HG03442 (cell line): Measurements from ENCODE around the gene MAP1LC3B.

Experiments used
- ATAC-seq: cut with Tn5 transposase; IDR thresholded peaks from one replicate; pipeline ENCODE4 v1.9.1; 2021; ENCODE audit warnings: mild to moderate bottlenecking, moderate library complexity; ENCODE audit not compliant: unreplicated experiment

Gene MAP1LC3B

GRCh38 chr16:87407511-87408112 is 15.5 kb downstream of the MAP1LC3B start:
- ATAC-seq: no peak

- ATAC-seq: no peak
These were observed 17.0 kb downstream of the MAP1LC3B start for GRCh38 chr16:87409153-87409552.

GRCh38 chr16:87409781-87410180 is 17.6 kb downstream of the MAP1LC3B start:
- ATAC-seq: no peak

GRCh38 chr16:87410530-87410929 is 18.4 kb downstream of the MAP1LC3B start:
- ATAC-seq: no peak

- no peak for ATAC-seq
These were observed 18.8 kb downstream of the MAP1LC3B start for GRCh38 chr16:87410968-87411367.

GRCh38 chr16:87411375-87412271 is 19.5 kb downstream of the MAP1LC3B start:
- no peak for ATAC-seq

DNA sequence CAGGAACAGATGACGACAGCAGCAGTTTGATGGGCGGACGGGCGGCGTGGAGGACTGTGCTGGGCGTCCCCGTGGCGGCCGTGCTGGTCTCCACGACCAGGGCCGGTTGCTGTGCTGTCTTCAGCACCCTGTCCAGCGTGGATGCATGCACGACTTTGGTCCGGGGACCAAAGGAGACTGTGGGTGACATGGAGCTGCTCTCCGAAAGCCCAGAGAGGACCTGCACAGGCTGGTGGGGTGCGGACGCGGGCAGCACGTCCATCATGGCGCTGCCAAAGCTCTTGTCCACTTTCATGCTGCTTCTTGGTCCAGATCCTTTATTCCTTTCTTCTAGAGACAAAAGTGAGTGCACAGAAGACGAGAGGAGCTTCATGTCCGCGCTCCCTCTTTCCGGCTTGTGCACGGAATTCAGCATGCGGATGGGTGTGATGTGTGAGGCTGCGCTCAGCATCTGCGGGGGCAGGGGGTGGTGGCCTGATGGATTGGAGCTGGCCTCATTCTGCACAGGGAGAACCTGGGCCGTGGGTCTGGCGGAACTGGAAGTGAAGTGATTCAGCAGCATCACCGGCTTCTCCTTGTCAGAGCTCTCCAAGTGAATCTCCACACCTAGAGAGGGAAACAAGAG is 20.3 kb downstream of the MAP1LC3B start:
- ATAC-seq: no peak

GRCh38 chr16:87412996-87413421 is 20.9 kb downstream of the MAP1LC3B start:
- ATAC-seq: no peak

DNA sequence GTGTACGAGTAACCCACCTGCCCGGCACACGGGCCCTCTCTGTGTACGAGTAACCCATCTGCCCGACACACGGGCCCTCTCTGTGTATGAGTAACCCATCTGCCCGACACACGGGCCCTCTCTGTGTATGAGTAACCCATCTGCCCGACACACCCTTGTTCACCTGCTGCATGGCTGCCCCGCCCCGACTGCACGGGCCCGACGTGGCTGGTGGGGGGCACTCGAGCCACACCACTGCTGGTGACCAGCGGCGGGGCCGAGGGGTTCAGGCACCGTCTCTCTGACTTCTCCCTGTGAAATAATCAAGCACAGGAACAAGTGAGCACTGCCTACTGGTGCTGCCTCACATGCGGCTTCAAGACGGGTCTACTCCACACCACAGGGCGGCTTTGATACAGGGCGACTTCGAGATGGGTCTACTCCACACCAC is 22.1 kb downstream of the MAP1LC3B start:
- no peak for ATAC-seq

DNA sequence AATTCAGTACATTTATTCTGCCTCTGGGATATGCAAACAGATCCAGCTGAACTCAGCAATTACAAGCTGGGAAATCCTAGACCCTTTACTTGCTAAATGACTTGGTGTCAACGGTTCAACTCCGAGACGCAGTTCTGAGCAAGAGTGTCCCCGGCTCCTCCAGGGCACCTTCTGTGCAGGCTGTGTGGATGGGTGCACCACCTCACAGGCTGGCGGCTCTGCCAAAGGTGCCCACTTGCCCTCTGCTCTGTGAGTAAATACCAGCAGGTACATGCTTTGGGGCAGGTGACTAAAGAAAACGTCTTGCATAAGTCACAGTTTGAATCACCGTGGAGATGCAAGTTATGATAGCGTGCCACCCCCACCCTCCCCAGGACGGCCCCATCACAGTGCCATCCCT is 23.3 kb downstream of the MAP1LC3B start:
- no peak for ATAC-seq

GRCh38 chr16:87416826-87417527 is 24.8 kb downstream of the MAP1LC3B start:
- ATAC-seq: no peak

- no peak for ATAC-seq
These were observed 25.4 kb downstream of the MAP1LC3B start for GRCh38 chr16:87417528-87417910.

GRCh38 chr16:87418216-87418615 is 26.1 kb downstream of the MAP1LC3B start:
- ATAC-seq: no peak

DNA sequence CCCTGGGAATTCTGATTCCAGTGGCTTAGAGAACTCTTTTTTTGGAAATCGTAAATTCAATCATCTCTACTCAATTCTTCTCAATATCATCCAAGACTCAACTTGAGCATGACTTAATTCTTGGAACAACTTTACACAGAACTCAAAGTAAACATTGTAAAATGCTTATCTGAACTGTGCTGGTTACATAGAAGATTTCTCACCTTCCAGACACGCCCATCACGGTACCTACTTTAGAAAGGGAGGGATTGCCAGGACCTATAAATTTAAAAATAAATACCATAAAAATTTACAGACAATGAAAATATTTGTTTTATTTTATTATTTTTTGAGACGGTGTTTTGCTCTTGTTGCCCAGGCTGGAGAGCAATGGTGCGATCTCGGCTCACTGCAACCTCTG is 26.5 kb downstream of the MAP1LC3B start:
- no peak for ATAC-seq

DNA sequence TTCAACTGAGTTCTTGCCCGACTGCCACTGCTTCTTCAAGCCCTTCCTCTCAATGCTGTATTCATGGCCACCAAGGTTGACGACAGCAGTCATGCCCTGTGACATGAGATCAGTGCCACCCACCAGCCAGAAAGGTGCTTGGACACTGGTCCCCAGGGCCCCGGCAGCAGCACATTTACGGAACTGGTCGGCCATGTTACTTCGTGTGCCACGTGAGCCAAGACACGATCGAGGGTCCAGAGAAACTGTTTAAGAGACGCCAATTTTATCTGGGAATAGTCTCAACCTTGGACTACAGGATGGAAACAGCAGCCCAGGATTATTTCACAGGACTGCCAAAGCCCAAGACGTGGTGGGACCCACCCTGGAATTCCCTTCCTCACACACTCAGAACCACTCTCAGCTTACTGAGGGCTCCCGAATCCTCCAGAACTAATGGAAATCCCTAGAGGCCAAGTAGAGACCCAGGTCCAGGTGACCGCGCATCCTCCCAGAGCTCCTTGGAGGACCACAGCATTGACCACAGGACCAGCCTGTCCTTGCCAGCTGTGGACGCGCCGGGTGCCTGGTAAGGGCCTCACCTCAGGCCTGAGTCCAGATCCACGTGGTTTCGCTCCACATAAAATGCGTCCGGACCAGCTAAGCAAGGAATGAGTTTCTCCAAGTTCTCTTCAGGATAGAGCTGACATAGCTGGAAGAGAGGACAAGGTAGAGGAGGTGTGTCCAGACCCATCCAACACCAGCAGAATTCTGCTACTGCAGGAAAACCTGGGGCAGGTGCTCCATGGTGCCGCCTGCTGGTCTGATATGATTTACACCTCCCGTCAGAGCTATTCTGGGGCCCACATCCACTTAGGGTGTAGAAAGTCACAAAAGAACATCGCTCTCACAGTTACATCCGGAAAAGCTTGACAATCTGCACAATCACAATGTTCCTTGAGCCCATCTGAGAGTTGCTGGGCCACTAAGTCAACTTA is 28.2 kb downstream of the MAP1LC3B start:
- no peak for ATAC-seq

DNA sequence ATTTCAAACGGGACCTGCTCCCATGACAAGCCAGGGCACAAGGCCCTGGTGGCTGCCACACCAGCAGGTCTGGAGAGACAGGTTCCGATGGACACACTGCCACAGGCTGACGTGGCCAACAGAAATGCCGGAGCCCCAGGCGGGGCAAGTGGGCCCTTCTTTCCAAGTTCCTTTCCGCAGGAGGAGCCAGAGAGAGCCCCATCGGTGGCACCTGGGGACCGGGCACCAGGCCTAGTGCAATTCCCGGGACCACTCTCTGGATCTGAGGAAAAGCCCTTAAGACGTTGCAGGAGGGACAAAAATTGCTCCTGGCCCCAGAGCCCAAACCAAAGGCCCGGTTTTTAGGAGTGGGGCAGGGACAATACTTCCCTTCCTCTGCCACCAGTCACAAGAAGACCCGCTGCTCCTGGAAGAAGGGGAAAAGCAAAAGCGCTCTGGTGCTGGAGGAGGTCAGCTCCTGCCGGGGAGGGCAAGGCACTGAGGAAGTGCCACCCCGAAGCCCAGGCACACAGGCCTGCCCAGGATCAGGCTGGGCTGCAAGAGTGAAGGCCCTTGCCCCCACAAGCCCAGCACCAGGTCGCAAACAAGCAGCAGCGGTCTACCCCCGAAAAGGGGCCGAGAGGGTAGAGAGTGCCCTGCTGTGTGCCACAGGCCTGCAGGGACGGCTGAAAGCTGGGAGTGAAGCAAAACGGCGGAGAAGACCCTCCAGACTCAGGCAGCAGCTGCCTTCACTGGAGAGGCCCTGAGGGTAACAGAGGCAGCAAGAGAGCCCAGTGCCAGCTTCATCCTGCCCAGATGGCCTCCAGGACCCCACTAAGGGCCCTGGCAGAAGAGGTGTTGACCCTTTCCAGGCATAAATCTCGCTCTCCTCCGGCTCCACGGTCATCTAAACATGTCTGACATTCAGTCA is 29.1 kb downstream of the MAP1LC3B start:
- ATAC-seq: no peak

DNA sequence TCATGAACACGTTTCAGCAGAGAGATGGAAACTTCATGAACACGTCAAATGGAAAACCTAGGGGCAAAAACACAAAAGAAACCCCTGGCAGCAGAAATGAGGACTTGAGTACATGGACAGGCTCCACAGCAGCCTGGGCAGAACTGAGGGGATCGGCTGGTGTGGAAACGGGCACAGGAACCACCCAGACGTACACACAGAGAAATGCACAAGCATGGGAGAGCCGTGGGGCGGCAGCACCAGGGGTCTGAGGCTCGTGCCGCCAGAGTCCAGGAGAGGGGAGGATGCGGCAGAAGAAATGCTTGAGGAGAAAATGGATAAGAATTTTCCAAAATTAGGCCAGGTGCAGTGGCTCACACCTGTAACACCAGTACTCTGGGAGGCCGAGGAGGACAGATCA is 30.0 kb downstream of the MAP1LC3B start:
- no peak for ATAC-seq

GRCh38 chr16:87423429-87423828 is 31.3 kb downstream of the MAP1LC3B start:
- ATAC-seq: no peak

DNA sequence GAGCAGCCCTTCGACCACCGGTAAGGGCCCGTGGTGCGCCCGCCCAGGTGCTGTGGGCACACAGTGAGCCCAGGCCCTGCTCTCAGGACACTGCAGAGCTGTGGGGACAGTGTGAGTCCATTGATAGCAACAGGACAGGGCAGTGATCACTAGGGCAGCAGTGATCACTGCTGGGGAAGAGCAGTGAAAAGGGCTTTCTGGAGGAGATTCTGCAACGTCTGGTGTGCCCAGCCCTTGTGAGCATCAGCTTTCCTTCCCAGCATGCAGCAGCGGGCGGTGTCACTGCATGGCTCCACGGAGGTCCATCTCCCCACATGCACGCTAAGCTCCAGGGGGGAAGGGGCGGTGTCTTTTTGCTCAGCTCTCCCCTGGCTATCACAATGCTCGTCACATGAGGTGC is 32.1 kb downstream of the MAP1LC3B start:
- no peak for ATAC-seq
